ENCODE measurements around the gene SMPD4.
"Not testable (repeated sequence)": the region's sequence is repeated elsewhere in the genome, so short reads cannot be mapped to it uniquely, and the experiment has no call there.

The SMPD4 gene

DNA sequence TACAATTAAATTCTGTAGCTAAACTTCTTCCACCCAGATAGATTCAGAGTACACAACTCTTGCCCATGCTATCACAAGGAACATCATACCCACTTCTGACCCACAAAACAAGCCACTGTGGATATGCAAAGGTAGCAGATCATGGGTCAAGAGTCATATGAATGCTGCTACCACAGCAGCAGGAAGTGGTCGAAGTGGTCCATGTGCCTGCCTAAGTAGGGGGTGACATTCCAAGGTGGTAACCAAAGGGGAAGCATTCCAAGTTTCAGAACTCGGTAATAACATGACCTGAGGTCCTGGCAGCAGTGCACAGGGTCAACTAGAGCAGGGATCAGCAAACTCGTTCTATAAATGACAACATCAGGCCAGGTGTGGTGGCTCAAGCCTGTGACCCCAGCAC lies 11.0 kb upstream of the SMPD4 start:
- DNase-seq (ENCODE audit: extremely low spot score); CTCF ChIA-PET; POLR2A ChIA-PET: not testable (repeated sequence)

DNA sequence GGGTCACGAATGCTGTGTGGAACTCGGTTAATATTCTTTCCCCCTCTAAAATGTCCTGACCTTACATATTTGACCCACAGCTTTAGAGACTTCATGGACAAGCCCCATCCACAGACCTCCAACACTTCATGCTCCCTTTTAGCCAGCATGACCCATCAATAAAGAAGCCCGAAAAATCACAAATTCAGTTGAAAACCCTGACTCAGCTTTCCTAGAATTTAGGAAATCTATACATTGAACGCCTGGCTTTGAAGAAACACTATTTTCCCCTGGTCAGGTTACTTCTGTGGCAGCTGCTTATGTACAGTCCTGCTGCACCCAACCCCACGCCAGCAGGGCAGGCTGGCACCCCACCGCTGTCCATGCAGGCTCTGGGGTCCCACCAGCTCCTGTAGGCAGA lies 9.9 kb upstream of the SMPD4 start:
- DNase-seq (ENCODE audit: extremely low spot score); POLR2A ChIA-PET: not testable (repeated sequence)
- CTCF ChIA-PET, result interaction anchor here (1.1 to 1.4 kb wide), 2 partner anchors 9 to 10 kb away, joined by 3 to 5 read pairs; partner anchors contain the start of genes MZT2B and SMPD4

GRCh38 chr2:130190237-130190636 lies 8.8 kb upstream of the SMPD4 start:
- no peak for TF ChIP-seq CTCF (IDR thresholded peaks at IDR 0.05; ENCODE audit: control extremely low read depth, extremely low read depth, low read depth, missing control alignments)
- DNase-seq (ENCODE audit: extremely low spot score), result no peak
- ChIA-PET CTCF (interaction anchor here (0.8 to 1.4 kb wide), 2 partner anchors 8 to 10 kb away, joined by 3 read pairs; partner anchors contain the start of gene MZT2B), POLR2A (no interaction called here)

DNA sequence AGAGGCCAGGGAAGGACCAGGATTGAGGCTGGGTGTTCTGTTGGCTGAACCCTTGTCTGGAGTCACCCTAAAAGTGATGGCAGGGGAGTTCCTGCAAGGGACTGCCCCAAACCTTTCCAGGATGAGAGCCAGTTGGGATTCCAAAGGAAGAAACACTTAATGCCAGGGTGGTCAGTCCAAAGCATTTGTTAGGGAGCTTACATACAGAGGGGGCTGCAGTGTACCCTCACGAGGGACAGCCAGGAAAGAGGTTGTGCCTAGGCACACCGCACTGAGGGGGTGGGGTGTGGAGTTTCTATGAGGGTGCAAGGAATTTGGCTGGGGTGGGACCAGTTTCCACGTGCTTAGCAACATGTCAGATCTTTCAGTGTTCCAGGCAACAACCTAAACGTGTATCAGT lies 7.6 kb upstream of the SMPD4 start:
- POLR2A ChIA-PET; DNase-seq (ENCODE audit: extremely low spot score); CTCF ChIA-PET: not testable (repeated sequence)

DNA sequence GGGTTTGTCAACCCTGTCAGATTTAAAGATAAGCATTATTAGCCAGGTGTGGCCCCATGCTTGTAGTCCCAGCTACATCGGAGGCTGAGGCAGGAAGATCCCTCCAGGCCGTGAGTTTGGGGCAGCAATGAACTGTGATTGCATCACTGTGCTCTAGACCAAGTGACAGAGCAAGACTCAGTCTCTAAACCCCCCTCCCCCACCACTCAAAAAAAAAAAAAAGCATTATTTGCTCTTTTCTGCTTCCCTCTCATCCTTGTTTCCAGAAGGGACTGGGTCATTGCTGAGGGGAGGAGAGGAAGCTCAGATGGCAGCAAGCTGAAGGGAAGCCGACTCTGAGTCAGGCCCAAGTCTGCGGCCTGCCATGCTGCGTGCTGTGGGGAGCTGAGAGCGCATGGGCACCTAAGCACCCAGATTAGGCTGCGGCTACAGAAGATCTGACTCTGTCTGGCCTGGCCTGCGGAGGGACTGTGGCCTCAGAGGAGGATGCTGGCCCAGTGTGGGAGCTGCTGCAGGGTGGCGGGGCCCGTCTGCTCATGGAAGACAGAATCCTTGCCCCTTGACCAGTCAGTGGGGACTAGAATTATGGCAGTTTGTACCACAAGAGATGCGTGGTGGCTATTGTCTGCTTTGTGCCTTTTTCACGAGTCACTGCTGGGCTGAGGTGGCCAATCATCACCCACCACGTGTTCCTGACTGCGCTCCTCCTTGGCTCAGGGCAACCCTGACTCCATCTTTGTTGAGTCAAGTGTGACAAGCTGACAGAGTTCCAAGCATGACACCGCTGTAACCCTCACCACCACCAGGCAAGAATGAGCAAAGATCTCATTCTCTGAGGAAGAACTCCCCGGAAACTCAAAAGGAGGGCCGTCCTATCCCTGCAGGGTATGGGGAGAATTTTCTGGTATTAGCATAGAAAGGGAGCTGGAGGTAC lies 6.7 kb upstream of the SMPD4 start:
- CTCF ChIA-PET; DNase-seq (ENCODE audit: extremely low spot score): not testable (repeated sequence)
- POLR2A ChIA-PET, result interaction anchor here (1.2 kb wide), 1 partner anchor 1299 kb away, joined by 6 read pairs; no protein-coding TSS in a partner anchor

- TF ChIP-seq CTCF (IDR thresholded peaks at IDR 0.05; ENCODE audit: control extremely low read depth, extremely low read depth, low read depth, missing control alignments), result no peak
- ChIA-PET POLR2A (interaction anchor here (1.2 kb wide), 1 partner anchor 1300 kb away, joined by 6 read pairs; no protein-coding TSS in a partner anchor), CTCF (interaction anchor here (0.8 to 1.2 kb wide), 2 partner anchors 144 to 1300 kb away, joined by 3 read pairs; no protein-coding TSS in a partner anchor)
- no peak for DNase-seq (ENCODE audit: extremely low spot score)
Measured at GRCh38 chr2:130187268-130187667, 5.9 kb upstream of the SMPD4 start.

- TF ChIP-seq CTCF (IDR thresholded peaks at IDR 0.05; ENCODE audit: control extremely low read depth, extremely low read depth, low read depth, missing control alignments), result no peak
- ChIA-PET CTCF (interaction anchor here (0.8 to 1.2 kb wide), 2 partner anchors 145 to 1301 kb away, joined by 3 read pairs; no protein-coding TSS in a partner anchor), POLR2A (interaction anchor here (1.2 kb wide), 2 partner anchors 1301 to 1303 kb away, joined by 5 to 6 read pairs; no protein-coding TSS in a partner anchor)
- DNase-seq (ENCODE audit: extremely low spot score), result no peak
Measured at GRCh38 chr2:130186391-130186790, 5.0 kb upstream of the SMPD4 start.

- ChIA-PET POLR2A (interaction anchor here (1.2 kb wide), 1 partner anchor 1303 kb away, joined by 5 read pairs; no protein-coding TSS in a partner anchor), CTCF (no interaction called here)
- no peak for DNase-seq (ENCODE audit: extremely low spot score)
- TF ChIP-seq CTCF (IDR thresholded peaks at IDR 0.05; ENCODE audit: control extremely low read depth, extremely low read depth, low read depth, missing control alignments), result no peak
Measured at GRCh38 chr2:130185896-130186295, 4.5 kb upstream of the SMPD4 start.

All from GM10248 (cell line).